Measurements from ENCODE around the gene CEMIP.

The CEMIP gene

GRCh38 chr15:80992441-80992840 lies 213.3 kb downstream of the CEMIP start:
- no peak overlapping the region for H3K4me3 ChIP-seq (replicated peaks; ENCODE audit: low read depth, low read length)
- DNase-seq (ENCODE audit: extremely low read depth, low read depth): no peak
- no peak for TF ChIP-seq CTCF (IDR thresholded peaks at IDR 0.05; ENCODE audit: low read depth, low read length, missing control alignments)

DNA sequence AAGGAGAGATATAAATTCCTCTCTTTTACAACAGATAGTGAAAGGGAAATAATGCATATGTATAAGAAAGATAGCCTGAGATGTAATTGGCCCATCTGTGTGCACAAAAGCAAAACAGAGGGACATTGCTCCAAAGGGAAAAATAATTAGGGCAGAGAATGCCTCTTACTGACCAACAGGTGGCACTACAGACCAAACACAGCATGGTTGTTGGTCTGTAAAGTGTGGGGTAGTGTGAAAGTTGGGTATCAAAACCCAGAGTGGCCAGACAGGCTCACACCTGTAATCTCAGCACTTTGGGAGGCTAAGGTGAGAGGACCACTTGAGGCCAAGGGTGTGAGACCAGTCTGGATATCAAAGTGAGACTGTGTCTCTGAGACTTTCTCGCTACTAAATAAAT lies 217.1 kb downstream of the CEMIP start:
- DNase-seq (ENCODE audit: extremely low read depth, low read depth): no peak
- H3K4me3 ChIP-seq (replicated peaks; ENCODE audit: low read depth, low read length): no peak overlapping the region
- peak; percentile 40 for TF ChIP-seq CTCF (IDR thresholded peaks at IDR 0.05; ENCODE audit: low read depth, low read length, missing control alignments)

DNA sequence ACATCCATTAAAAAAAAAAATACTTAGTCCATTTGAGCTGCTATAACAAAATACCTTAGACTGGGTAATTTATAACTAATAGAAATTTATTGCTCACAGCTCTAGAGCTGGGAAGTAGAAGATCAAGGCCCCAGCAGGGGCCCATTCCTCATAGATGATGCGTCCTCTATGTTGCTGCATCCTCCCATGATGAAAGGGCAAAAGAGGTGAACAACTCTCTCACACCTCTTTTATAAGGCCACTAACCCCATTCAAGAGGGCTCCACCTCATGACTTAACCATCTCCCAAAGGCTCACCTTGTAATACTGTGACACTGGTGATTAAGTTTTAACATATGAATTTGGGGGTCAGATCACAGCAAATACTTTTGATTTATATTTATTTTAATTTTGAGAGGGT lies 218.5 kb downstream of the CEMIP start:
- DNase-seq (ENCODE audit: extremely low read depth, low read depth): no peak
- TF ChIP-seq CTCF (IDR thresholded peaks at IDR 0.05; ENCODE audit: low read depth, low read length, missing control alignments): no peak

GRCh38 chr15:80998251-80998650 lies 219.1 kb downstream of the CEMIP start:
- H3K4me3 ChIP-seq (replicated peaks; ENCODE audit: low read depth, low read length): no peak overlapping the region
- TF ChIP-seq CTCF (IDR thresholded peaks at IDR 0.05; ENCODE audit: low read depth, low read length, missing control alignments): no peak
- DNase-seq (ENCODE audit: extremely low read depth, low read depth): no peak

More for the DNA sequence above, 218.5 kb downstream of the CEMIP start:
- H3K4me3 ChIP-seq (replicated peaks; ENCODE audit: low read depth, low read length): no peak overlapping the region

- no peak for TF ChIP-seq CTCF (IDR thresholded peaks at IDR 0.05; ENCODE audit: low read depth, low read length, missing control alignments)
- H3K4me3 ChIP-seq (replicated peaks; ENCODE audit: low read depth, low read length): peak overlapping the region; percentile 93
- no peak for DNase-seq (ENCODE audit: extremely low read depth, low read depth)
Measured at GRCh38 chr15:80999623-81000036, 220.5 kb downstream of the CEMIP start.

GRCh38 chr15:81000144-81000623 lies 221.0 kb downstream of the CEMIP start:
- peak overlapping the region; percentile 93 for H3K4me3 ChIP-seq (replicated peaks; ENCODE audit: low read depth, low read length)
- no peak for TF ChIP-seq CTCF (IDR thresholded peaks at IDR 0.05; ENCODE audit: low read depth, low read length, missing control alignments)
- DNase-seq (ENCODE audit: extremely low read depth, low read depth): no peak

DNA sequence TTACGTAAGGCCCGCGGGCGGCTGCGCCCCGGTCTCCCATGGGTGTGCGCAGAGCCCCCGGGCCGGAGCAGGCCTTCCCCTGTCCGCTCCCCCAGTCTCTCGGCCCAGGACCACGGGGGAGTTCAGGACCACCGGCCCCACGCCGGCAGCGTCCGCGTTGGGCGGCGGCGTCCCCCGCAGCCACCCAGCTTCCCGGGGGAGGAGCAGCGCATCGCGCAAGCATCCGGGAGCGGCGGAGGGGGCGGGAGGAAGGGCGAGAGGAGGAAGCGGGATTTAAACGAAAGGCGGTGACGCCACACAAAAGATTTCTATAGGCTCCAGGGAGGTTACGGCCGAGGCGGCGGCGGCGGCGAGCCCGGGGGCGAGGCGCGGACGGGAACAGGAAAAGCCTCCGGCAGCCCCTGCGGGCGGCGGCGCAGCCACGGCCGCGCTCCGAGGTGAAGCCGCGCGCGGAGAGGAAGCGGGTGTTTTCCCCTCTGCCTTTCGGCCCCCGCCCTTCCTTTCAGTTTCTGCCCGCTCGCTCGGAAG lies 221.5 kb downstream of the CEMIP start, which contains the start of gene TLNRD1:
Gene TLNRD1 (plus strand): TSS at position 300 of the 528 bp plus-strand sequence. CDS start 1,349 bp downstream, outside the sequence.
- TF ChIP-seq CTCF (IDR thresholded peaks at IDR 0.05; ENCODE audit: low read depth, low read length, missing control alignments): no peak
- peak; percentile 61 for DNase-seq (ENCODE audit: extremely low read depth, low read depth)
- peak within 1 kb of the TSS; percentile 93 for H3K4me3 ChIP-seq (replicated peaks; ENCODE audit: low read depth, low read length)
